Neutrophil (primary cell): ENCODE measurements around the gene SERPINB2.
"Not testable (repeated sequence)": the region's sequence is repeated elsewhere in the genome, so short reads cannot be mapped to it uniquely, and the experiment has no call there.

Experiments
- H3K27ac ChIP-seq: fragments of 200-600 bp; sonication (generic); 2 replicates; pipeline ENCODE4 v1.5.1; 2016; ENCODE audit warnings: mild to moderate bottlenecking, moderate library complexity
- H3K27me3 ChIP-seq: fragments of 200-600 bp; sonication (generic); 2 replicates; pipeline ENCODE4 v1.6.0; 2016; ENCODE audit warnings: mild to moderate bottlenecking
- H3K36me3 ChIP-seq: fragments of 200-600 bp; sonication (generic); 2 replicates; pipeline ENCODE4 v1.5.1; 2017
- H3K4me1 ChIP-seq, 2 experiments: fragments of 200-600 bp in 1 of 2; sonication (generic) in 1 of 2; 1 replicate in 1 of 2; 2 replicates in 1 of 2; pipeline versions ENCODE4 v1.5.1 to v1.6.1; 2013 to 2016; ENCODE audit warnings: low read depth in 1 of 2, low read length in 1 of 2, mild to moderate bottlenecking in 1 of 2, moderate library complexity in 1 of 2; ENCODE audit not compliant: control insufficient read depth in 1 of 2, insufficient read depth in 1 of 2
- H3K4me3 ChIP-seq, 2 experiments: fragments of 200-600 bp in 1 of 2; sonication (generic) in 1 of 2; 1 replicate in 1 of 2; 2 replicates in 1 of 2; pipeline ENCODE4 v1.5.1; 2013 to 2016; ENCODE audit warnings: low read depth in 1 of 2, low read length in 1 of 2, mild to moderate bottlenecking in 1 of 2, moderate library complexity in 1 of 2
- H3K9me3 ChIP-seq: fragments of 200-600 bp; sonication (generic); 2 replicates; pipeline ENCODE4 v1.5.1; 2016
- CTCF ChIP-seq: fragments of 200-600 bp; sonication (generic); IDR thresholded peaks from 2 replicates; pipeline ENCODE4 v1.5.1; 2016; ENCODE audit warnings: antibody characterized with exemption

Gene SERPINB2

DNA sequence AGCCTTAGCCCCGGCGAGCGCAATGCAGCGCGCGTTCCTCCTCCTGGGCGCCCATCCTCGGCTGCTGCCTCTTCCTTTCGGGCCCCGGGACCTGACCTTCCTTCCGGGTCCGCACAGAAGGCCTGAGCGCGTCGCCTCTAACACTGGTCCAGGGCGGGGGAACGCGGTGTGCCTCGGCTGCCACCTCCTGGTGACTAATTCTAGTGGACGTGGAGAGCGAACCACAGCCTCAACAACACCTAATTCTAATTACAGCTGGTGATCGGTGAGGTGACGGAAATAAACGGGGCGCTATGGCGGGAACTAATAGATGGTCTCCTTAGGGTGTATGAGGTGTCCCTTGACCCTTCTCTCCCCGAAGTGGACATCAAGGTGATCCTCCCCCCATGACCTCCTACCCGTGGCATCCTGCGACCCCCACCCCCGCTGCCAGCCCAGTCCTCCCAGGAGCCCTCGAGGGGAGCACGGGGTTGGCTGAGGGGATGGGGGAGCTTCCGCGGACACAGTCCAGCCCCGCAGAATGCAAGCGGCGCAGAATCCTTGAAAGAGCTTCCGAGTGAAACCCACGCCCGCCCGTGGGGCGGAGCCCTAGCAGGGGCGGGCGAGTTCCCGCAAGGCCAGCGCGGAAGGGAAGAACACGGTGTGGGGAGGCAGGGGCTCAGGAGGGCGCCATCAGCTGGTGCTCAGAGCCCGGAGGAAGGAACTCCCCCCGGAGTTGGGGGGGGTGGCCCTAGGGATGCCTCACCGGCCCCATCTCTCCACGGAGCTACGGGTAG, 48.8 kb downstream of the SERPINB2 start:
- Histone ChIP-seq H3K27ac (peak overlapping the region; percentile 71), H3K36me3 (no peaks in the 10 kb centered on the region), H3K9me3 (no peaks in the 10 kb centered on the region), H3K4me3 (peak overlapping the region; percentile 65 to 82), H3K4me1 (peaks cover 34 to 38% of the 10 kb centered on the region in 2 experiments), H3K27me3 (no peaks in the 10 kb centered on the region)
- TF ChIP-seq CTCF, result peak; percentile 81

- Histone ChIP-seq H3K4me3 (peak overlapping the region; percentile 65 to 82), H3K36me3 (no peaks in the 10 kb centered on the region), H3K4me1 (peaks cover 28 to 31% of the 10 kb centered on the region in 2 experiments), H3K27ac (peak overlapping the region; percentile 71), H3K9me3 (no peaks in the 10 kb centered on the region), H3K27me3 (no peaks in the 10 kb centered on the region)
- TF ChIP-seq CTCF, result no peak
Observed at GRCh38 chr18:63936932-63937393, 49.5 kb downstream of the SERPINB2 start.

DNA sequence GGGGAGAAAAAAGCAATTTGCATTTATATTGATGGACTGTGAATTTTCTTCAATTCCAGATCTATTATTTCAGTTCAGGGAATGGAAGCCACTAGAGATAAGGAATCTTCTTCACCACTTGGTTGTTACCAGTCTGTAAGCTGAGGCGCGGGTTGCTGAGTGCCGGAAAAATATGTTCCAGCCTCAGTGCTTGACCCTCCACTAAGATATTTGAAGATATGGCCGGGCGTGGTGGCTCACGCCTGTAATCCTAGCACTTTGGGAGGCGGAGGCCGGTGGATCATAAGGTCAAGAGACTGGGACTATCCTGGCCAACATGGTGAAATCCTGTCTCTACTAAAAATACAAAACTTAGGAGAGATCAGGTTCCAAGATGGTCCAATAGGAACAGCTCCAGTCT, 52.5 kb downstream of the SERPINB2 start:
- Histone ChIP-seq H3K4me3 (no peak overlapping the region), H3K36me3 (no peaks in the 10 kb centered on the region), H3K27ac (no peak overlapping the region), H3K4me1 (peaks cover 13 to 20% of the 10 kb centered on the region in 2 experiments), H3K9me3 (no peaks in the 10 kb centered on the region), H3K27me3 (no peaks in the 10 kb centered on the region)
- TF ChIP-seq CTCF, result no peak

DNA sequence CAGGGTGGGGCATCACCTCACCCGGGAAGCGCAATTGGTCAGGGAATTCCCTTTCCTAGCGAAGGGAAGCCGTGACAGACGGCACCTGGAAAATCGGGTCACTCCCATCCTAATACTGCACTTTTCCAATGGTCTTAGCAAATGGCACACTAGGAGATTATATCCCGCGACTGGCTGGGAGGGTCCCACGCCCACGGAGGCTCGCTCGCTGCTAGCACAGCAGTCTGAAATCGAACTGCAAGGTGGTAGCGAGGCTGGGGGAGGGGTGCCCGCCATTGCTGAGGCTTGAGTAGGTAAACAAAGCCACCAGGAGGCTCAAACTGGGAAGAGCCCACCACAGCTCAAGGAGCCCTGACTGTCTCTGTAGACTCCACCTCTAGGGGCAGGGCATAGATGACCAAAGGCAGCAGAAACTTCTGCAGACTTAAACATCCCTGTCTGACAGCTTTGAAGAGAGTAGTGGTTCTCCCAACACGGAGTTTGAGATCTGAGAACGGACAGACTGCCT, 53.1 kb downstream of the SERPINB2 start:
- H3K4me1 ChIP-seq, result peaks cover 11 to 18% of the 10 kb centered on the region in 2 experiments
- not testable (repeated sequence) for H3K9me3 ChIP-seq, H3K4me3 ChIP-seq, H3K36me3 ChIP-seq, H3K27ac ChIP-seq, H3K27me3 ChIP-seq

DNA sequence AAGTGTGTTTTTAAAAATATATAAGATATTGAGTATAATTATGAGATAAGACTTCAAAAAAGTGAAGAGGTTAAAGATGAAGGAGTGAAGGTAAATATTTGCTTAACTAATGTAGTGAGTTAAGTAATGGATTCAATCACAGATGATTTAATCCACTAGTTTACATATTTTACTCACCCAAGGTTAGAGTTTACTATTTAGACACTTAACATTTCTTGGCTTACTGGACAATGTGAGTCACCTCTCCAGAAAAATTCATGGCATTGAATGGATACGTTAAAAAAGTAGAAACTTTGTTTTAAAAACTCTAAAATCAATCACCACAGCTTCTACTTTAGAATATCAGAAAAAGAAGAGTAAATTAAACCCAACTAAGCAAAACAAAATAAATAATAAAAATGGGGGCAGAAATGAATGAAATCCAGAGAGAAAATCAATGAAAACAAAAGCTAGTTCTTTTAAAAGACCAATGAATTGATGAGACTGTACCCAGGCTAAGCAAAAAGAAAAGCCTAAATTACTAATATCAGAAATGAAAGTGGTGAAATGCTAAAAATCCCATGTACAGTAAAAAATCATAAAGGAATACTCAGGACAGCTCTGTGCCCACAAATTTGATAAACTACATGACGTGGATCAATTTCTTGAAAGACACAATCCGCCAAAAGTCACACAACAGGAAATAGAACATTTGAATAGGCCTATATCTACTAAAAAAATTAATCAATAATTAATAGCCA, 59.7 kb downstream of the SERPINB2 start:
- peaks cover 6 to 8% of the 10 kb centered on the region in 2 experiments for H3K4me1 ChIP-seq
- H3K27me3 ChIP-seq, result no peaks in the 10 kb centered on the region
- no peaks in the 10 kb centered on the region for H3K9me3 ChIP-seq
- H3K4me3 ChIP-seq, result no peak overlapping the region
- no peaks in the 10 kb centered on the region for H3K36me3 ChIP-seq
- H3K27ac ChIP-seq, result no peak overlapping the region
- no peak for TF ChIP-seq CTCF
